SK-N-SH (cell line): ENCODE measurements around the gene KRCC1. TPM values are rescaled to one million over a fixed set of nuclear protein-coding genes. Genes with fewer than 3 reads are reported as not detected.

ENCODE experiments used
- CTCF ChIA-PET: fragments of 300-600, 350-600 bp; formaldehyde crosslinking; extraction: SDS; loops from one replicate; lab custom pipeline; 2021; lab: Yijun Ruan, JAX
- POLR2A ChIA-PET: fragments of 350-600 bp; sonication (Branson Sonifier 250); formaldehyde crosslinking; extraction: SDS; loops from one replicate; lab custom pipeline; 2020; ENCODE audit warnings: antibody characterized with exemption, inconsistent platforms; lab: Yijun Ruan, JAX
- DNase-seq: peaks from one replicate; pipeline ENCODE4 v3.0.0; 2012
- H2AFZ ChIP-seq: fragments of 200-600 bp; sonication (generic); 2 replicates; pipeline ENCODE4 v1.8.1; 2016; ENCODE audit warnings: antibody characterized with exemption, mild to moderate bottlenecking, low read depth
- H3F3A ChIP-seq: fragments of 200-600 bp; sonication (generic); replicated peaks from 2 replicates; pipeline ENCODE3; 2016; ENCODE audit warnings: antibody characterized with exemption, mild to moderate bottlenecking; ENCODE audit not compliant: insufficient read depth
- H3K27ac ChIP-seq, 2 experiments: fragments of 200-500 bp in 1 of 2; fragments of 200-600 bp in 1 of 2; sonication (Bioruptor generic) in 1 of 2; sonication (generic), shearing (Covaris generic) in 1 of 2; 2 replicates each; pipeline versions ENCODE4 v1.5.1 to v1.6.1; 2014 to 2016; ENCODE audit warnings: low read depth in 2 of 2, inconsistent platforms in 1 of 2, low read length in 1 of 2, mild to moderate bottlenecking in 1 of 2, mixed read lengths in 1 of 2
- H3K27me3 ChIP-seq: fragments of 200-600 bp; sonication (generic), shearing (Covaris generic); 2 replicates; pipeline ENCODE4 v1.6.1; 2016; ENCODE audit warnings: mixed run types; ENCODE audit not compliant: insufficient read depth
- H3K36me3 ChIP-seq, 2 experiments: fragments of 200-500 bp in 1 of 2; fragments of 200-600 bp in 1 of 2; sonication (Bioruptor generic) in 1 of 2; sonication (generic) in 1 of 2; replicated peaks in 1 of 2; 2 replicates each; pipeline versions ENCODE3 to v1.5.1; 2014 to 2016; ENCODE audit warnings: low read length in 1 of 2, mild to moderate bottlenecking in 1 of 2; ENCODE audit not compliant: insufficient read depth in 2 of 2, control insufficient read depth in 1 of 2
- H3K4me1 ChIP-seq, 2 experiments: fragments of 200-500 bp in 1 of 2; fragments of 200-600 bp in 1 of 2; sonication (Bioruptor generic) in 1 of 2; sonication (generic), shearing (Covaris generic) in 1 of 2; 2 replicates each; pipeline versions ENCODE4 v1.5.1 to v1.6.1; 2014 to 2016; ENCODE audit warnings: low read depth in 1 of 2, low read length in 1 of 2, mixed run types in 1 of 2; ENCODE audit not compliant: insufficient read depth in 2 of 2, control insufficient read depth in 1 of 2
- H3K4me2 ChIP-seq: fragments of 200-600 bp; sonication (generic), shearing (Covaris generic); 2 replicates; pipeline ENCODE4 v1.6.1; 2017; ENCODE audit warnings: mixed run types
- H3K4me3 ChIP-seq, 2 experiments: fragments of 200-500 bp in 1 of 2; fragments of 200-600 bp in 1 of 2; sonication (Bioruptor generic) in 1 of 2; sonication (generic), shearing (Covaris generic) in 1 of 2; 2 replicates each; pipeline versions ENCODE4 v1.5.1 to v1.8.1; 2014 to 2016; ENCODE audit warnings: low read depth in 2 of 2, inconsistent platforms in 1 of 2, low read length in 1 of 2, mild to moderate bottlenecking in 1 of 2, mixed read lengths in 1 of 2, moderate library complexity in 1 of 2
- H3K79me2 ChIP-seq: fragments of 200-600 bp; sonication (generic); 2 replicates; pipeline ENCODE4 v1.8.1; 2017; ENCODE audit warnings: mild to moderate bottlenecking; ENCODE audit not compliant: insufficient read depth
- H3K9ac ChIP-seq: fragments of 200-600 bp; sonication (generic); 2 replicates; pipeline ENCODE4 v1.6.1; 2017; ENCODE audit warnings: mixed run types
- H3K9me2 ChIP-seq: fragments of 200-600 bp; sonication (generic); 2 replicates; pipeline ENCODE4 v1.6.1; 2017; ENCODE audit warnings: mixed run types
- H3K9me3 ChIP-seq: fragments of 200-600 bp; sonication (generic); 2 replicates; pipeline ENCODE4 v1.6.1; 2017; ENCODE audit warnings: mixed run types, mild to moderate bottlenecking, moderate library complexity
- H4K20me1 ChIP-seq: fragments of 200-600 bp; sonication (generic); 2 replicates; pipeline ENCODE4 v1.6.1; 2017; ENCODE audit warnings: mild to moderate bottlenecking, mixed run types; ENCODE audit not compliant: insufficient read depth
- ELF1 ChIP-seq: IDR thresholded peaks from 2 replicates; pipeline ENCODE4 v1.4.0; 2012
- FOXM1 ChIP-seq: IDR thresholded peaks from 2 replicates; pipeline ENCODE4 v1.4.0; 2012; ENCODE audit warnings: low read depth, mild to moderate bottlenecking
- GABPA ChIP-seq: IDR thresholded peaks from 2 replicates; pipeline ENCODE4 v1.4.0; 2012; ENCODE audit warnings: low read depth, mild to moderate bottlenecking
- MXI1 ChIP-seq: IDR thresholded peaks from 2 replicates; pipeline ENCODE4 v1.6.1; 2012; ENCODE audit warnings: mild to moderate bottlenecking, low read depth, low read length, improper control_type of control experiment
- RCOR1 ChIP-seq: fragments of 150-350 bp; IDR thresholded peaks from 2 replicates; pipeline ENCODE4 v1.6.1; 2017; ENCODE audit warnings: antibody characterized with exemption, low read length
- RFX5 ChIP-seq: IDR thresholded peaks from 2 replicates; pipeline ENCODE4 v1.6.1; 2012; ENCODE audit warnings: mild to moderate bottlenecking, improper control_type of control experiment, low read length
- TCF12 ChIP-seq: IDR thresholded peaks from 2 replicates; pipeline ENCODE4 v1.4.0; 2012
- WGBS: methylation state at CpG from one replicate; pipeline ENCODE4 v1.1.6; 2017; ENCODE audit warnings: low lambda C conversion rate; 5-methylcytosine and 5-hydroxymethylcytosine counted together
- polyA plus RNA-seq, 3 experiments: library from polyadenylated mRNA; depleted of rRNA; stranded (reverse); fragments of >200 nt; gene quantifications; 2 replicates each; pipeline ENCODE4 v1.2.3, GENCODE V29; 2012
- TF ChIP-seq, protein P1 (sequence below): IDR thresholded peaks from 2 replicates; pipeline ENCODE4 v1.6.1; 2012; ENCODE audit warnings: mild to moderate bottlenecking, low read depth, low read length, moderate library complexity
- TF ChIP-seq, protein P2 (sequence below): IDR thresholded peaks from 2 replicates; pipeline ENCODE4 v1.4.0; 2012; ENCODE audit warnings: low read depth, borderline replicate concordance
- TF ChIP-seq, protein P3 (sequence below): IDR thresholded peaks from 2 replicates; pipeline ENCODE4 v1.4.0; 2012; ENCODE audit warnings: low read depth, borderline replicate concordance

KRCC1 gene
- polyA plus RNA-seq, 1 of the 3 experiments (the other 2 are of a cell fraction) = 10.7 TPM

DNA sequence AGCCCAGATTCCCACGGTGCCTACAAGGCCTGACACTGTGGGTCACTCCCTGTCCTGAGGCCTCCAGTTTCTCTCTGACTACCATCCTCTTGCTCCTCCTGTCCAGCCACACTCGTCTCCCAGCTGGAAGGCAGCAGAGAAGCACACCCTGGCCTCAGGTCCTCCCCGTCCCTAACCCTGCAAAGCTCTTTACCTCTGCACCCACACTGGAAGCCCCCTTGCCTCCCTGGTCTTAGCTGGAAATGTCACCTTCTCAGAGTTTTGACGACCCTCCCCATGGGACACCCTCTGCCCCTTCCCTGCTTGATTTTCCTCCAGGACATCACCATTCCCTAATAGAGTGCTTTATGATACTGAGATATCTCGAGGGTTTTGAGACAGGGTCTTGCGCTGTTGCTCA lies 49.8 kb downstream of the KRCC1 start:
- WGBS = 75% methylated on average over 6 of the region's 6 CpGs

More for the DNA sequence above, 49.8 kb downstream of the KRCC1 start:
- Histone ChIP-seq H3K9ac (no peak overlapping the region), H3K27me3 (no peaks in the 10 kb centered on the region), H3K4me3 (no peak overlapping the region), H3K27ac (no peak overlapping the region), H3F3A (no peaks in the 10 kb centered on the region), H3K79me2 (no peaks in the 10 kb centered on the region), H3K4me2 (no peak overlapping the region), H4K20me1 (no peaks in the 10 kb centered on the region), H2AFZ (no peak overlapping the region), H3K36me3 (no peaks in the 10 kb centered on the region), H3K9me2 (no peaks in the 10 kb centered on the region), H3K9me3 (no peaks in the 10 kb centered on the region), H3K4me1 (no peaks in the 10 kb centered on the region; a peak in 1 of 4 replicates)
- CTCF ChIA-PET = interaction anchor here (1.0 kb wide), 1 partner anchor 33 kb away, joined by 4 read pairs; no protein-coding TSS in a partner anchor
- TF ChIP-seq RFX5 (no peak), RCOR1 (no peak), TCF12 (no peak), GABPA (no peak), ELF1 (no peak), FOXM1 (no peak), MXI1 (no peak)
- TF ChIP-seq, protein P1, sequence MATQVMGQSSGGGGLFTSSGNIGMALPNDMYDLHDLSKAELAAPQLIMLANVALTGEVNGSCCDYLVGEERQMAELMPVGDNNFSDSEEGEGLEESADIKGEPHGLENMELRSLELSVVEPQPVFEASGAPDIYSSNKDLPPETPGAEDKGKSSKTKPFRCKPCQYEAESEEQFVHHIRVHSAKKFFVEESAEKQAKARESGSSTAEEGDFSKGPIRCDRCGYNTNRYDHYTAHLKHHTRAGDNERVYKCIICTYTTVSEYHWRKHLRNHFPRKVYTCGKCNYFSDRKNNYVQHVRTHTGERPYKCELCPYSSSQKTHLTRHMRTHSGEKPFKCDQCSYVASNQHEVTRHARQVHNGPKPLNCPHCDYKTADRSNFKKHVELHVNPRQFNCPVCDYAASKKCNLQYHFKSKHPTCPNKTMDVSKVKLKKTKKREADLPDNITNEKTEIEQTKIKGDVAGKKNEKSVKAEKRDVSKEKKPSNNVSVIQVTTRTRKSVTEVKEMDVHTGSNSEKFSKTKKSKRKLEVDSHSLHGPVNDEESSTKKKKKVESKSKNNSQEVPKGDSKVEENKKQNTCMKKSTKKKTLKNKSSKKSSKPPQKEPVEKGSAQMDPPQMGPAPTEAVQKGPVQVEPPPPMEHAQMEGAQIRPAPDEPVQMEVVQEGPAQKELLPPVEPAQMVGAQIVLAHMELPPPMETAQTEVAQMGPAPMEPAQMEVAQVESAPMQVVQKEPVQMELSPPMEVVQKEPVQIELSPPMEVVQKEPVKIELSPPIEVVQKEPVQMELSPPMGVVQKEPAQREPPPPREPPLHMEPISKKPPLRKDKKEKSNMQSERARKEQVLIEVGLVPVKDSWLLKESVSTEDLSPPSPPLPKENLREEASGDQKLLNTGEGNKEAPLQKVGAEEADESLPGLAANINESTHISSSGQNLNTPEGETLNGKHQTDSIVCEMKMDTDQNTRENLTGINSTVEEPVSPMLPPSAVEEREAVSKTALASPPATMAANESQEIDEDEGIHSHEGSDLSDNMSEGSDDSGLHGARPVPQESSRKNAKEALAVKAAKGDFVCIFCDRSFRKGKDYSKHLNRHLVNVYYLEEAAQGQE = no peak
- TF ChIP-seq, protein P2, sequence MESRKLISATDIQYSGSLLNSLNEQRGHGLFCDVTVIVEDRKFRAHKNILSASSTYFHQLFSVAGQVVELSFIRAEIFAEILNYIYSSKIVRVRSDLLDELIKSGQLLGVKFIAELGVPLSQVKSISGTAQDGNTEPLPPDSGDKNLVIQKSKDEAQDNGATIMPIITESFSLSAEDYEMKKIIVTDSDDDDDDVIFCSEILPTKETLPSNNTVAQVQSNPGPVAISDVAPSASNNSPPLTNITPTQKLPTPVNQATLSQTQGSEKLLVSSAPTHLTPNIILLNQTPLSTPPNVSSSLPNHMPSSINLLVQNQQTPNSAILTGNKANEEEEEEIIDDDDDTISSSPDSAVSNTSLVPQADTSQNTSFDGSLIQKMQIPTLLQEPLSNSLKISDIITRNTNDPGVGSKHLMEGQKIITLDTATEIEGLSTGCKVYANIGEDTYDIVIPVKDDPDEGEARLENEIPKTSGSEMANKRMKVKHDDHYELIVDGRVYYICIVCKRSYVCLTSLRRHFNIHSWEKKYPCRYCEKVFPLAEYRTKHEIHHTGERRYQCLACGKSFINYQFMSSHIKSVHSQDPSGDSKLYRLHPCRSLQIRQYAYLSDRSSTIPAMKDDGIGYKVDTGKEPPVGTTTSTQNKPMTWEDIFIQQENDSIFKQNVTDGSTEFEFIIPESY = no peak
- TF ChIP-seq, protein P3, sequence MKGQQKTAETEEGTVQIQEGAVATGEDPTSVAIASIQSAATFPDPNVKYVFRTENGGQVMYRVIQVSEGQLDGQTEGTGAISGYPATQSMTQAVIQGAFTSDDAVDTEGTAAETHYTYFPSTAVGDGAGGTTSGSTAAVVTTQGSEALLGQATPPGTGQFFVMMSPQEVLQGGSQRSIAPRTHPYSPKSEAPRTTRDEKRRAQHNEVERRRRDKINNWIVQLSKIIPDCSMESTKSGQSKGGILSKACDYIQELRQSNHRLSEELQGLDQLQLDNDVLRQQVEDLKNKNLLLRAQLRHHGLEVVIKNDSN = no peak
- no peak for DNase-seq
- POLR2A ChIA-PET = interaction anchor here (1.1 kb wide), 1 partner anchor 11 kb away, joined by 3 read pairs; the partner anchor contains the start of gene RNU2-63P
